ENCODE results near the gene WDR35.
"Not testable (repeated sequence)": the region's sequence is repeated elsewhere in the genome, so short reads cannot be mapped to it uniquely, and the experiment has no call there.

The WDR35 gene

GRCh38 chr2:19890104-19890503, 99.8 kb downstream of the WDR35 start:
- no peak for DNase-seq

DNA sequence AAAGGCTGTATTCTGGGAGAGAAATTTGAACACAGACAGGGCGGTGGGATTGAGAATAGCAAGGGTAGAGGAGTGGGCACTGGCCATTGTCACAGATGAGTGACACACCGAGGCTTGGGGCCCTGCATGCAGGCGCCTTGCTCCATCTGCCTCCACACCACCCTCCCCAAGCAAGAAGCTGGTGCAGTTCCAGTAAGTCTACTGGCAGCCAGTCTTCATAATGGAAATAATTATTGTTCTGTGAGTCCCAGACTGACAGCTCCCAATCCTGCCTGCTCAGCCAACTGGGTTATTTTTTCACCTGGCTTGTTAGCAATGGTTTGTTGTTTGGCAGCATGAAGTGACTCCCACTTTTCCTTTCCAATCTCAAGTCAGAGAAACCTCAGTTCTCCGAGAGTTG, 101.1 kb downstream of the WDR35 start:
- no peak for DNase-seq

DNA sequence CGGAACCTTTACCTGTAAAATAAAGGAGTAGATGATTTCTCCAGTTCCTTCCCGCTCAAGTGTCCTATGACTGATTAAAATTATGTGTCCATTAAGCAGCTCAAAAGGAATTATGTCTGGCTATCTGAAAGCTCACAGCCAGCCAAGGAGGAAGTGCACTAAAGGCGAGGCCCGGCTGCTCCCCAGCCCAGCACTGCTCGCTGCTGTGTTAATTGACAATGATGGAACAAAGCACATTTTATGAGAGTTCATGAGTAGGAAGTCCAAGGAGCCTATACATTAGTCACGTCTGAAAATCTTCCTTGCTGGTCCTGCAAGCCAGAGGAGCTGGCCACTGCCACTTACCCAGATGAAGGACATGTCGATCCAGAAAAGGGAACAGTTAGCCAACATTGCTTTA, 102.4 kb downstream of the WDR35 start:
- DNase-seq: no peak

DNA sequence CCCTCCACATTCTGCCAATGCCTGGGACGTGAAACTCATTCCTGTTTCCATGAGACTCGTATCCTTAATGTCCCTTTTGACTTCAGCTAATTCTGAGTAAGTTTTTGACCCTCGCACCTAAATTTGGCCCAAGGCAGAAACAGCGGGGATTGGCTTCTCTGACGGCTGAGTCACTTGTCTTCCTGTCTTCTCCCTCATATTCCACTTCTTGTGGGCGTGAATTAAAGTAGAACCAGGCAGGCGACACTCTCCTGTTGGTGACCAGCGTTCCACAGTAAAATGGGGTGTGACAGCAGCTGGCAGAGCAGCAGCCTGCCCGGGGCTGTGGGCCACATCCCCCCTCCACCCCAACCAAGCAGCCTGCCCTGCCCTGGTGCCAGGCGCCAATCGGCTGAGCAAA, 103.6 kb downstream of the WDR35 start:
- no peak for DNase-seq

DNA sequence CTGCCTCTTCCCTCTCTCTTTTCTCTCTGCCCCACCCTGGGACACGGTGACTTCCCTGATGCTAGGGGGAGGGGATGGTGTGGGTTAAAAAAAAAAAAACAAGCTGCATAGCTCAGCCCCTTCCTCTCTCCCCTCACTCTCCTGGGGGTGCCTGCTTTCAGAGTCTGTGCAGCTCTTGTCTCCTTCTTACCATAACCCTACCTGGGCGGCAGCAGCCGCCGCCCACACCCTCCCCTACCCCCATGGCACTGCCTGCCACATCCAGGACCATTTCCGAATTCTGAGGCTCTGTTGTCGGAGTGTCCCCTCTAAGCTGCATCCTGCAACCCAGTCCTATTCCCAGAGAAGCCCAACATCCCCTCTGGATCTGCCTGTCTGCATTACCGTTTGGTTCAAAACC, 104.1 kb downstream of the WDR35 start:
- DNase-seq: no peak

DNA sequence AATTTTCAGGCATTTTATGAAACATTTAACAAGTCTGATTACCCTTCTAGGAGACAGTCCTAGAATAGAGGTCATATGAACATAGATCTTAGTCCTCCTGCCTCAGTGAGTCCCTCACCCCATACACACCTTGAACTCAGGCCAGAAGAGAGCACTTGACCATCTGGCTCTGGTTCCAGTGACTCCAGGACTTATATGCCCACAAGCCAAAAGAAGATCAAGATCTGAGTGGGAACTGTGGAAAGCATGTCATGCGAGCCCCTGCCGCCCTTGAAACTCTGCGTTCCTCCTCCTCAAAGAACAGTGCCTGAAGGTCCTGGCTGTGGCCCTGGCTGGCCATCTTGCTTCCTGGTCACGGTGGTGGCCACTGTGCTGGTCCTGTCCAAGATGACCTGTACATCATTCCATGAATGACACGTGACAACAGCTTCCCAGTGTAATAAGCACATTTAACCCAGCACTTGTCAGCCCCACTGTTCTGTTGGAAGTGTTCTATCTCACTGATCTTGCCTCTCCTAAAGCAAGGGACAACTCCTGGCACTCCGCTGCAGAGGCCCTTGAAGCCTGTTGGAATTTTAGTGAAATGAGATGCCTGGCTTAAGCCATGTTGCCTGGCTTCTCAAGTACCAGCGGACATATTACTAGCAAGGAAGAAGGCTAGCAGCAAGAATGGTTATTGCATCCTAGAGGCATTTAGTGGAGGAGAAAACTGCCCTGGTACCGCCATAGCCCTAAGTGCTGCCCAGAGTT, 105.8 kb downstream of the WDR35 start:
- DNase-seq: no peak

- DNase-seq: no peak
These were observed 106.4 kb downstream of the WDR35 start for GRCh38 chr2:19883486-19883885.

DNA sequence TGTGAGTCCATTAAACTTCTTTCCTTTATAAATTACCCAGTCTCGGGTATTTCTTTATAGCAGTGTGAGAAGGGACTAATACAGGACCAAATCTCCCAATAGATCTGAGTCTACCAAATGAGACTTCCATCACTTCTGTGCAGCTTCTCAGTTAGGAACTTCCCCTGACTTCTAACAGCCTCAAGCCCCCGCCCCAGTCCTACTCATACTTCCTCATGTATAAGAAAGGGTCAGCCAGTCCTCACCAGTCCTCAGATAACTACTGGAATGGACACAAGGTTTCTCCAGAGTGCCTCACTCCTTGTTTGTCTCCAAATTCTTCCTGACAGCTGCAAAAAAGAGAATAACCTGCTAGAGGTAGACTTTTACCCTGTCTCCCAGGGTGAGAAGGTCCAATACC, 107.6 kb downstream of the WDR35 start:
- DNase-seq: no peak

GRCh38 chr2:19881908-19882265, 108.0 kb downstream of the WDR35 start:
- no peak for DNase-seq

DNA sequence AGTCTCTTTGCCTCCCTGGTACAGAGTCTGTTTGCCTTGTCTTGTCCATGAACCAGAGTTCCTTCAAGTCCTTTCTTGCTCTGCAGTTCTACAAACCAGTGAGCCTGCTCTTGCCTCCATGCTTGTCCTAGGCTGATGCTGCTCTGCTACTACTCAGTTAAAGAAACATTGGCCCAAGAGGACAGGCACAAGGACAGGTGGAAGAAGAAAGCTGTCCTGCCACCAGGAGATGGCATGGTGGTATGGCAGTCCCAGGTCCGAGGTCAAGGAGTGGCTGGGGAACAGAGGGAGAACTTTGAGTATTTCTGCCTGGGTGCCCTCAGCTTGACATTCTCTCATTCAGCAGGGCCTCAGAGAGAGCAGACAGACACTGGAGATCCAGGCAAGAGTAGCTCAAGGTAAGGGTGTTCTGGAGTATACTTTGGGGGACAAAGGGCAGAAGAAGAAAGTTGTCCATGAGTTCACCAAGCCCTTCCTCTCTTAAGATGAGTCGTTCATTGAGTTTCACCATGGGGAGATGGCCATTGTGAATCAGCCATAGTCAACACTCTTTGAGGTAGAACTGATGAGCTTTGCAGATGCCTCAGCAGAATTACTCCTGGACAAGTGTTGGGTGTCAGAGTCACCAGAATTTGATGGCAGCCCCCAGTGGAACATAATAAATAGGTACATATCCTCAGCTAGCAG, 108.5 kb downstream of the WDR35 start:
- no peak for DNase-seq

GRCh38 chr2:19880191-19880590, 109.7 kb downstream of the WDR35 start:
- DNase-seq: not testable (repeated sequence)

- DNase-seq: no peak
These were observed 110.8 kb downstream of the WDR35 start for GRCh38 chr2:19879120-19879519.

DNA sequence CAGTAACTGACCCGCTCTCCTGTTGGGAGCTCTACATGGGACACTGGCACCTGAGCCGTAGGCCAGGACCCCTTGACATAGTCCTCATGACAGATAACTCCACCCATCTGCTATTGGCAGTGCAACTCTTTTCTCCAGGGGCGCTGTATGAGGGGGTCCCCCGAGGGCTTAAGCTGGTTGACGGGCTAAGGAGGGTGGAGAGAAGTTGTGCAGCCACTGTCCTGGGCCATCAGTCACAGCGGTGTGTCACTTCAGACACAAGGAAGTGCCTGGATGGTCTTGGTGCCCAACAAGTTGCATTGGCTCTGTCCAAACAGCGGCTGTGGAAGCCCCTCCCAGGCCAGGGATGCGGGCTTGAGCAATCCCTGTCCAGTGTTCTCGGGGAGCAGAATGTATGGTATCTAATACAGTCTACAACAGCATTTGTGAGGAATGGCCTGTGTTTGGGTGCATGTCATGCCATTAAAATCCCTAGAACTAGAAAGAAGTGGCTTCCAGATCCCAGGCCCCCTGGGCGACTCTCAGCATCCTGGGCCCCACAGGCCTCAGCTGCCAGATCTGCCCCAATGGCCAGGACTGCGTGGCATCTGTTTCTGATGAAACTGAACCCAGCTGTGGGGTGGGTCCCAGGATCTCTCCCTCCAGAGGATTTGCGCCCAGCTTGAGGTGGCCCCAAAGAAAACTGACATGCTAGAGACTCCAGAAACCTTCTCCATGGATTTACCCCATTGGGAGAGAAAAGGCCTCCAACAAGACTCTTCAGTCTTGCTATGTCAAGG, 111.4 kb downstream of the WDR35 start:
- DNase-seq: no peak

DNA sequence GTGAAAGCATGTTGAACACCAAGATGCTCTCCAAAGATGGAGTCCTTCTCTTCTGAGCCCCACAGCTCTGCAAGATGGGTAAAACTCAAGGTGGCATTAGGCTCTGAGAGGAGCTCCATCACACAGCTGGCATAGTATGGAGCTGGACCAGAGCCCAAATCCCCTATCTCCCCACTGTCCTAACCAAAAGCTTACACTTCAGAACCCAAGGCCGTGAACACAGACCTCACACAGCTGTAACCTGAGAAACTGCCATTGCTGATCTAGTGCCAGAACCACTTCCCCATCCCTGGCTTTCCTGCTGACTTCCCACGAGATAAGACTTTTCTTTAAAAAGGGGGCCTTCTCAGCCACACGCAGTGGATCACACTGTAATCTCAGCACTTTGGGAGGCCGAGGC, 113.2 kb downstream of the WDR35 start:
- DNase-seq: no peak

GRCh38 chr2:19875280-19875679, 114.6 kb downstream of the WDR35 start:
- no peak for DNase-seq

DNA sequence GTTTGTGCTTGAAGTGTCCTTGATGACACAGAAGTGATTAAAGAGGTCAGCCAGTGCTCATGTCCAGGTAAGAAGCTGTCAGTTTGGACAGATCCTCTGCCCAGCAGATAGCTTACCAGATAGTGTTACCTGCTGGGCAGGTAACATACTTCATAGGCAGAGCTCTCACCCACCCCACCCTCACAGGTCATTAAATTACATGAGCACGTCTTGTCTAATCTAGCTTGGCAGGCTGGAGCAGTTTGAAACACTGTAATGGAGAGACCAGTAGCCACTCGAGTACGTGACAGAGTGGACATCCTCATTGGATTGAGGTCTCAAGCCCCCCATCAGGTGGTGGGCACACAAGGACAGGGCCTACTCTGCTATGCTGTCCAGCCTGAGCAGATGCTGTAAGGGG, 115.2 kb downstream of the WDR35 start:
- DNase-seq: no peak

- no peak for DNase-seq
These were observed 116.9 kb downstream of the WDR35 start for GRCh38 chr2:19873014-19873413.

GRCh38 chr2:19872302-19872701, 117.6 kb downstream of the WDR35 start:
- DNase-seq: no peak

DNA sequence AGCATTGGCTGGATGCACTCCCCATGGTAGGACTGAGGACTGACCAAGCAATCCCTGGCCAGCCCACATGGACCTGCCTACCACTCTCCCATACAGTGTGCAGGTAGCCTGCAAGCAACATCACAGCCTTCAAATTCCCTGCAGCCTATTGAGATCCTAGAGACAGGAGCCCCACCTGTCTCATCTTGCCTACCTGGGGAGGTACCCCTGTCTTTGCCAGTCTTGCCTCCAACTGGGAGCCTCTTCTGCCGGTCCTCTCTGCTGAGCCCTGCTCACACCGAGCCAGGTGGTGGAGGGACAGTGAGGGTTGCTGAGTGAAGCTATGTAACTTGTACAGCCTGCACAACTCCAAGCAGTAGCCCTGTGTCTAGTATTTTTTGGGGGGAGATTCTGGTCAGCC, 118.1 kb downstream of the WDR35 start:
- no peak for DNase-seq

DNA sequence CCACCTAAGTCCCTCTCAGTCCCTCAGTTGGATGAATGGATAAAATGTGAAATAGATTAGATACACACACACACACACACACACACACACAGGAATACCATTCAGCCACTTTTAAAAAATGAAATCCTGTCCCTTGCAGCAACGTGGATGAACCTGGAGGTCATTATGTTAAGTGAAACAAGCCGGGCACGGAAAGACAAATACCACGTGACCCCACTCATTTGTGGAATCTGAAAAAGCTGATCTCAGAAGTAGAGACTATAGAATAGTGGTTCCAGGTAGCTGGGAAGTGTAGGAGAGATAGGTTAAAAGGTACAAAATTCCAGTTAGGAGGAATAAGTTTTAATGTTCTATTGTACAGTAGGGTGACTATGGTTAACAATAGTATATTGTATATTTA, 119.1 kb downstream of the WDR35 start:
- DNase-seq: no peak

GRCh38 chr2:19868701-19869580, 121.0 kb downstream of the WDR35 start:
- no peak for DNase-seq

DNA sequence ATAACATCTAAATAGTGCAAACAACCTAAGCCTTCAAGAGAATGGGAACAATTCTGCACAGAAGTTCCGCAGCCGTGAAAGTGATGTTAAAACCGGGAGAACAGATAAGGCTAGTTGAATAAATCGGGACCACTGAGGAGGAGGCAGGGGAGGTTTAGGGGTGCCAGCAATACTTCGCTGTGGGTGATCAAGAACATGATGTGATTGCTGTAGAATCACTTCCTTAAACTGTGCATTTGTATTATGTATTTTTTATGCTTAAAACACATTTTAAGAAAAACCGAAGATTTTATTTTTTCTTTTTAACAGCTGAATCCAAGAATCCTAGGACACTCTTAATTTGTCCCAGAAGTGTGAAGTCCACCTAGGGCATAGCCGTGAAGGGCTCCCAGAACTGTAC, 121.7 kb downstream of the WDR35 start:
- DNase-seq: no peak

- DNase-seq: no peak
These were observed 123.1 kb downstream of the WDR35 start for GRCh38 chr2:19866771-19867170.

Measured in 8988T (cell line).